ENCODE measurements around the gene IGSF21. TPM values are rescaled to one million over a fixed set of nuclear protein-coding genes. Genes with fewer than 3 reads are reported as not detected.
A peak's percentile ranks its signal among the peaks of the same experiment; 100 is the strongest.

The IGSF21 gene
- total and polyA plus RNA-seq, 11 donors: 0.54 to 2.2 (median 0.94) TPM; not detected in 1

GRCh38 chr1:18384471-18384870 lies 276.9 kb downstream of the IGSF21 start:
- no peak for TF ChIP-seq POLR2A (IDR thresholded peaks at IDR 0.05)
- TF ChIP-seq, protein P1, sequence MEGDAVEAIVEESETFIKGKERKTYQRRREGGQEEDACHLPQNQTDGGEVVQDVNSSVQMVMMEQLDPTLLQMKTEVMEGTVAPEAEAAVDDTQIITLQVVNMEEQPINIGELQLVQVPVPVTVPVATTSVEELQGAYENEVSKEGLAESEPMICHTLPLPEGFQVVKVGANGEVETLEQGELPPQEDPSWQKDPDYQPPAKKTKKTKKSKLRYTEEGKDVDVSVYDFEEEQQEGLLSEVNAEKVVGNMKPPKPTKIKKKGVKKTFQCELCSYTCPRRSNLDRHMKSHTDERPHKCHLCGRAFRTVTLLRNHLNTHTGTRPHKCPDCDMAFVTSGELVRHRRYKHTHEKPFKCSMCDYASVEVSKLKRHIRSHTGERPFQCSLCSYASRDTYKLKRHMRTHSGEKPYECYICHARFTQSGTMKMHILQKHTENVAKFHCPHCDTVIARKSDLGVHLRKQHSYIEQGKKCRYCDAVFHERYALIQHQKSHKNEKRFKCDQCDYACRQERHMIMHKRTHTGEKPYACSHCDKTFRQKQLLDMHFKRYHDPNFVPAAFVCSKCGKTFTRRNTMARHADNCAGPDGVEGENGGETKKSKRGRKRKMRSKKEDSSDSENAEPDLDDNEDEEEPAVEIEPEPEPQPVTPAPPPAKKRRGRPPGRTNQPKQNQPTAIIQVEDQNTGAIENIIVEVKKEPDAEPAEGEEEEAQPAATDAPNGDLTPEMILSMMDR (IDR thresholded peaks at IDR 0.05): no peak
- ATAC-seq (no peak), DNase-seq (no peak)
- peaks cover 0 to 37% (median 0%) of the 10 kb centered on the region in 9 donors for H3K27me3 ChIP-seq
- peaks cover 0 to 8% (median 1%) of the 10 kb centered on the region in 12 donors for H3K9me3 ChIP-seq
- intact Hi-C loops (cut with DNase I): no loop called here
- peaks cover 0 to 7% (median 0%) of the 10 kb centered on the region in 12 donors for H3K4me1 ChIP-seq
- no peaks in the 10 kb centered on the region for H3K36me3 ChIP-seq
- 14 to 25% (median 18%) methylated on average over 2 of the region's 2 CpGs for WGBS, 4 donors
- no peak overlapping the region for H3K27ac ChIP-seq
- no peak overlapping the region for H3K4me3 ChIP-seq

DNA sequence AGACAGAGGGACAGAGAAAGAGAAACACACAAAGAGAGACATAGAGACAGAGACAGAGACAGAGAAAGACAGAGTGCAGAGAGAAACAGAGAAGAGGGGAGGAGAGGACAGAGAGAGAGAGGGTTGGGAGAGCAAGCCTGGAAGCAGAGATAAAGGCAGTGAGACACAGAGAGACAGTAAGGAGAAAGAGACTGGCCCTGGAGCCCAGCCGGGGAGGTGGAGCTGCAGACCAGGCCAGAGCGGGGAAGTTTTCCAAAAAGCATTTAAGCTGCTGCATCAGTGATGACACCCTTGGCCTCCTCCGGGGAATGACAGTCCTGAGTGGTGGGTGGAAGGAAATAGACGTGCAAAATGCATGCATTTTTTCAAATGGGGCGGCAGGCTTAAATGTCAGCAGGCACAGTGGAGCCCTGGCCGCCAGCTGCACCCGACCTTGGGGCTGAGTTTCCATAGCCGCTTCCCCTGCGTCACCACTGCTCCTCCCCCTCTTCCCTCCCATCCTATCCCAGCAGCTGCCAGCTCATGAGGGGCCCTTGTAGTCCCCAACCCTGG lies 277.7 kb downstream of the IGSF21 start:
- Histone ChIP-seq H3K36me3 (no peaks in the 10 kb centered on the region), H3K27ac (no peak overlapping the region), H3K27me3 (peaks cover 0 to 37% (median 0%) of the 10 kb centered on the region in 9 donors), H3K4me3 (peak overlapping the region in 1 of 12 donors; percentile 15), H3K4me1 (peaks cover 0 to 7% (median 0%) of the 10 kb centered on the region in 12 donors), H3K9me3 (peaks cover 0 to under 1% (median 0%) of the 10 kb centered on the region in 12 donors)
- peak in 3 of 4 donors; percentile 68 to 80 (median 72) for ATAC-seq
- intact Hi-C loops (cut with DNase I): no loop called here
- 4 to 7% (median 6%) methylated on average over 9 of the region's 9 CpGs for WGBS, 4 donors
- TF ChIP-seq, protein P1 (IDR thresholded peaks at IDR 0.05): no peak
- TF ChIP-seq POLR2A (IDR thresholded peaks at IDR 0.05): no peak
- DNase-seq: peak in 1 of 5 donors; percentile 36

GRCh38 chr1:18386591-18386990 lies 279.0 kb downstream of the IGSF21 start:
- no peak for TF ChIP-seq POLR2A (IDR thresholded peaks at IDR 0.05)
- TF ChIP-seq, protein P1 (IDR thresholded peaks at IDR 0.05): no peak
- no peak for ATAC-seq
- no peak overlapping the region for H3K27ac ChIP-seq
- no peak for DNase-seq
- intact Hi-C loops (cut with DNase I): no loop called here
- no peaks in the 10 kb centered on the region for H3K36me3 ChIP-seq
- H3K4me1 ChIP-seq: peaks cover 0 to 7% (median 0%) of the 10 kb centered on the region in 12 donors
- no peak overlapping the region for H3K4me3 ChIP-seq
- no peaks in the 10 kb centered on the region for H3K9me3 ChIP-seq
- peaks cover 0 to 25% (median 0%) of the 10 kb centered on the region in 9 donors for H3K27me3 ChIP-seq
- 59 to 86% (median 82%) methylated on average over 3 to 5 of the region's 5 CpGs for WGBS, 4 donors

- no peak for TF ChIP-seq POLR2A (IDR thresholded peaks at IDR 0.05)
- TF ChIP-seq, protein P1 (IDR thresholded peaks at IDR 0.05): no peak
- ATAC-seq (no peak), DNase-seq (no peak)
- no peak overlapping the region for H3K27ac ChIP-seq
- intact Hi-C loops (cut with DNase I): no loop called here
- H3K9me3 ChIP-seq: no peaks in the 10 kb centered on the region
- H3K36me3 ChIP-seq: no peaks in the 10 kb centered on the region
- H3K27me3 ChIP-seq: peaks cover 0 to 18% (median 0%) of the 10 kb centered on the region in 9 donors
- WGBS, 4 donors: 83 to 89% (median 86%) methylated on average over 6 of the region's 6 CpGs
- peaks cover 0 to 7% (median 0%) of the 10 kb centered on the region in 12 donors for H3K4me1 ChIP-seq
- no peak overlapping the region for H3K4me3 ChIP-seq
These were observed 279.7 kb downstream of the IGSF21 start for GRCh38 chr1:18387307-18387706.
